IMR-90 (cell line): ENCODE measurements around the gene RFPL3. TPM values are rescaled to one million over a fixed set of nuclear protein-coding genes. Genes with fewer than 3 reads are reported as not detected.

Experiments used
- ATAC-seq: fragments of 200-7000 bp; cut with Tn5 transposase; 2 replicates; pipeline ENCODE4 v1.9.1; 2020; ENCODE audit warnings: low read depth, mild to moderate bottlenecking, moderate library complexity
- BruUV-seq: library from RNA; stranded (reverse); fragments of 400-500 nt; replicated peaks from 2 replicates; lab custom pipeline; 2021; lab: Mats Ljungman, UMichigan
- CTCF ChIA-PET: fragments of 300-600 bp; formaldehyde crosslinking; extraction: SDS; loops from one replicate; lab custom pipeline; 2021; ENCODE audit warnings: antibody characterized with exemption; lab: Yijun Ruan, JAX
- POLR2A ChIA-PET: fragments of 300-600 bp; sonication (Branson Sonifier 250); formaldehyde crosslinking; loops from one replicate; lab custom pipeline; 2022; ENCODE audit warnings: antibody characterized with exemption; ENCODE audit not compliant: unreplicated experiment; lab: Charles Lee
- DNase-seq: peaks from one replicate; pipeline ENCODE4 v3.0.0; 2013
- H2AFZ ChIP-seq: replicated peaks from 2 replicates; pipeline ENCODE3; 2013; ENCODE audit warnings: low read length, mild to moderate bottlenecking; ENCODE audit not compliant: poor library complexity
- H2AK5ac ChIP-seq: 2 replicates; pipeline ENCODE4 v1.6.1; 2013; ENCODE audit warnings: low read depth, low read length, inconsistent platforms
- H2AK9ac ChIP-seq: replicated peaks from 2 replicates; pipeline ENCODE3; 2013; ENCODE audit warnings: mild to moderate bottlenecking, low read depth, low read length, moderate library complexity; ENCODE audit not compliant: poor library complexity
- H2BK120ac ChIP-seq: 2 replicates; pipeline ENCODE4 v1.6.1; 2013; ENCODE audit warnings: low read depth, low read length, inconsistent platforms
- H2BK15ac ChIP-seq: 3 replicates; pipeline ENCODE4 v1.6.1; 2013; ENCODE audit warnings: low read depth, low read length, inconsistent platforms
- H2BK20ac ChIP-seq: 2 replicates; pipeline ENCODE4 v1.6.1; 2013; ENCODE audit warnings: low read depth, mild to moderate bottlenecking, inconsistent platforms, low read length, moderate library complexity
- H2BK5ac ChIP-seq: 2 replicates; pipeline ENCODE4 v1.6.1; 2013; ENCODE audit warnings: mild to moderate bottlenecking, low read depth, low read length, inconsistent platforms; ENCODE audit not compliant: poor library complexity, severe bottlenecking
- H3K14ac ChIP-seq: replicated peaks from 2 replicates; pipeline ENCODE4 v1.6.1; 2013; ENCODE audit warnings: low read depth, low read length, inconsistent platforms
- H3K18ac ChIP-seq: 2 replicates; pipeline ENCODE4 v1.6.1; 2013; ENCODE audit warnings: low read depth, low read length, control low read depth
- H3K23ac ChIP-seq: 2 replicates; pipeline ENCODE4 v1.6.1; 2013; ENCODE audit warnings: low read depth, low read length, inconsistent platforms
- H3K27ac ChIP-seq: 2 replicates; pipeline ENCODE4 v1.5.1; 2013; ENCODE audit warnings: mild to moderate bottlenecking, control low read depth, low read length; ENCODE audit not compliant: insufficient read depth
- H3K27me3 ChIP-seq: 2 replicates; pipeline ENCODE4 v1.6.1; 2013; ENCODE audit warnings: low read length; ENCODE audit not compliant: control insufficient read depth, insufficient read depth
- H3K36me3 ChIP-seq: 2 replicates; pipeline ENCODE4 v1.6.1; 2013; ENCODE audit warnings: low read length, mixed read lengths; ENCODE audit not compliant: control insufficient read depth, insufficient read depth
- H3K4ac ChIP-seq: 2 replicates; pipeline ENCODE4 v1.6.1; 2013; ENCODE audit warnings: low read depth, low read length, inconsistent platforms
- H3K4me1 ChIP-seq: 2 replicates; pipeline ENCODE4 v1.6.1; 2013; ENCODE audit warnings: low read length, mixed read lengths; ENCODE audit not compliant: control insufficient read depth, insufficient read depth
- H3K4me2 ChIP-seq: 2 replicates; pipeline ENCODE4 v1.6.1; 2013; ENCODE audit warnings: low read depth, mild to moderate bottlenecking, control low read depth, low read length, moderate library complexity
- H3K4me3 ChIP-seq: 2 replicates; pipeline ENCODE4 v1.5.1; 2013; ENCODE audit warnings: low read depth, mild to moderate bottlenecking, control low read depth, low read length, moderate library complexity; ENCODE audit not compliant: insufficient read depth
- H3K56ac ChIP-seq: 2 replicates; pipeline ENCODE4 v1.6.1; 2013; ENCODE audit warnings: low read length, inconsistent platforms; ENCODE audit not compliant: insufficient read depth; ENCODE audit errors: extremely low read depth
- H3K79me1 ChIP-seq, 2 experiments: 2 replicates each; pipeline ENCODE4 v1.6.1; 2013; ENCODE audit warnings: low read length in 2 of 2, inconsistent platforms in 1 of 2, low read depth in 1 of 2
- H3K9ac ChIP-seq: 2 replicates; pipeline ENCODE4 v1.6.1; 2013; ENCODE audit warnings: low read depth, low read length, control low read depth
- H3K9me1 ChIP-seq: 2 replicates; pipeline ENCODE4 v1.6.1; 2013; ENCODE audit warnings: low read length, inconsistent platforms; ENCODE audit not compliant: insufficient read depth
- H3K9me3 ChIP-seq: 2 replicates; pipeline ENCODE4 v1.6.1; 2013; ENCODE audit warnings: low read length; ENCODE audit not compliant: control insufficient read depth, insufficient read depth
- H4K20me1 ChIP-seq: 2 replicates; pipeline ENCODE4 v1.6.1; 2013; ENCODE audit warnings: low read length, inconsistent platforms; ENCODE audit not compliant: insufficient read depth
- H4K5ac ChIP-seq: 2 replicates; pipeline ENCODE4 v1.6.1; 2013; ENCODE audit warnings: mild to moderate bottlenecking, low read depth, low read length, control low read depth
- H4K8ac ChIP-seq, 2 experiments: 2 replicates each; pipeline ENCODE4 v1.6.1; 2013; ENCODE audit warnings: low read depth in 2 of 2, low read length in 2 of 2, control low read depth in 1 of 2, inconsistent platforms in 1 of 2
- H4K91ac ChIP-seq: 2 replicates; pipeline ENCODE4 v1.6.1; 2013; ENCODE audit warnings: low read depth, low read length, inconsistent platforms; ENCODE audit not compliant: insufficient read depth
- BHLHE40 ChIP-seq: fragments of 150-350 bp; IDR thresholded peaks from 2 replicates; pipeline ENCODE4 v1.6.1; 2016; ENCODE audit warnings: mild to moderate bottlenecking, low read depth, low read length
- CEBPB ChIP-seq: IDR thresholded peaks from 2 replicates; pipeline ENCODE4 v1.6.1; 2012; ENCODE audit warnings: low read depth, low read length, improper control_type of control experiment
- CHD1 ChIP-seq: IDR thresholded peaks from 2 replicates; pipeline ENCODE4 v1.6.1; 2012; ENCODE audit warnings: low read depth, low read length, improper control_type of control experiment
- FOS ChIP-seq: fragments of 150-350 bp; IDR thresholded peaks from 2 replicates; pipeline ENCODE4 v1.6.1; 2016; ENCODE audit warnings: low read depth, low read length
- MAFK ChIP-seq: IDR thresholded peaks from 2 replicates; pipeline ENCODE4 v1.6.1; 2012; ENCODE audit warnings: low read depth, low read length, improper control_type of control experiment
- MAZ ChIP-seq: IDR thresholded peaks from 2 replicates; pipeline ENCODE4 v1.6.1; 2012; ENCODE audit warnings: low read depth, mild to moderate bottlenecking, low read length, improper control_type of control experiment, moderate library complexity, borderline replicate concordance
- MXI1 ChIP-seq: IDR thresholded peaks from 2 replicates; pipeline ENCODE4 v1.6.1; 2012; ENCODE audit warnings: low read depth, mild to moderate bottlenecking, low read length, moderate library complexity, borderline replicate concordance
- NFE2L2 ChIP-seq: fragments of 150-350 bp; IDR thresholded peaks from 2 replicates; pipeline ENCODE4 v1.6.1; 2016; ENCODE audit warnings: low read depth, mild to moderate bottlenecking, low read length
- POLR2A ChIP-seq: IDR thresholded peaks from 2 replicates; pipeline ENCODE4 v1.6.1; 2012; ENCODE audit warnings: mild to moderate bottlenecking, low read depth, low read length
- RAD21 ChIP-seq: IDR thresholded peaks from 2 replicates; pipeline ENCODE4 v1.6.1; 2012; ENCODE audit warnings: low read length, improper control_type of control experiment
- RCOR1 ChIP-seq: IDR thresholded peaks from 2 replicates; pipeline ENCODE4 v1.6.1; 2012; ENCODE audit warnings: mild to moderate bottlenecking, low read length, improper control_type of control experiment; ENCODE audit not compliant: insufficient replicate concordance
- RFX5 ChIP-seq: IDR thresholded peaks from 2 replicates; pipeline ENCODE4 v1.8.0; 2012; ENCODE audit warnings: low read depth, mild to moderate bottlenecking, low read length, moderate library complexity
- SMC3 ChIP-seq: fragments of 150-350 bp; IDR thresholded peaks from 2 replicates; pipeline ENCODE4 v1.6.1; 2016; ENCODE audit warnings: low read depth, mild to moderate bottlenecking, antibody characterized with exemption, low read length, moderate library complexity
- WGBS, 2 experiments: methylation state at CpG; one replicate each; pipeline versions ENCODE4 v1.1.5 to v1.1.7; 2013; ENCODE audit warnings: missing lambda C conversion rate in 2 of 2; ENCODE audit not compliant: insufficient read length in 1 of 2; ENCODE audit errors: extremely low coverage in 2 of 2; 5-methylcytosine and 5-hydroxymethylcytosine counted together
- dilution Hi-C: fragments of 300-500 bp; cut with HindIII; formaldehyde crosslinking; loops from one replicate; pipeline ENCODE4 v1.14.3; 2018; ENCODE audit warnings: low sequenced_read_pairs; ENCODE audit not compliant: unreplicated experiment
- in situ Hi-C: fragments of 300-500 bp; cut with MboI; formaldehyde crosslinking; loops from 3 replicates; pipeline ENCODE4 v1.14.3; 2019; ENCODE audit warnings: low sequenced_read_pairs, inconsistent platforms, mixed read lengths
- intact Hi-C: fragments of 100-400 bp; cut with micrococcal nuclease; formaldehyde crosslinking; loops from 2 replicates; pipeline ENCODE4 v1.10.0; 2022
- polyA plus RNA-seq, 3 experiments: library from polyadenylated mRNA; depleted of rRNA; stranded (reverse); fragments of >200 nt; gene quantifications; 2 replicates each; pipeline ENCODE4 v1.2.3, GENCODE V29; 2012; ENCODE audit warnings: low replicate concordance in 1 of 3
- total RNA-seq: library from RNA; depleted of rRNA; stranded (reverse); fragments of >200 nt; gene quantifications from 2 replicates; pipeline ENCODE4 v1.2.3, GENCODE V29; 2012
- TF ChIP-seq, protein P1 (sequence below): fragments of 150-350 bp; IDR thresholded peaks from 2 replicates; pipeline ENCODE4 v1.6.1; 2016; ENCODE audit warnings: low read depth, mild to moderate bottlenecking, low read length, moderate library complexity, borderline replicate concordance
- TF ChIP-seq, protein P2 (sequence below): fragments of 150-350 bp; IDR thresholded peaks from 2 replicates; pipeline ENCODE4 v1.6.1; 2017; ENCODE audit warnings: mild to moderate bottlenecking, antibody characterized with exemption, low read length, low read depth
- TF ChIP-seq, protein P3 (sequence below): conservative IDR thresholded peaks from 2 replicates; pipeline ENCODE4 v1.5.1; 2012; ENCODE audit warnings: mild to moderate bottlenecking, low read depth, low read length, improper control_type of control experiment

The RFPL3 gene
- total and polyA plus RNA-seq, 2 of the 4 experiments (the other 2 are of a cell fraction), result not detected

DNA sequence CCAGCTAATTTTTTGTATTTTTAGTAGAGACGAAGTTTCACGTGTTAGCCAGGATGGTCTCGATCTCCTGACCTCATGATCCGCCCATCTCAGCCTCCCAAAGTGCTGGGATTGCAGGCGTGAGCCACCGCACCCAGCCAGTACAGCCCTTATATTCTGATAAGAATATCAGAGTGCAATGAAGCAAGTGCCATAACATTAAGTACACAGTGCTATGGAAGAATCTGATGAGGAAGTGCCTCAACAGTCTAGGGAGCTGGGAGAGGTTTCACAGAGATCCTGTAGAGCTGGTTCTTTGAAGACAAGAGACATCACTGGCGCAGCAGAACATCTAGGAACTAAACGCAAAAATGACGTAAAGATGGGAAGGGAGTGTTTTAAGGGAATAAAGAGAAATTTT is 52.3 kb downstream of the RFPL3 start:
- in situ Hi-C loops, result loop anchor here (5.0 kb wide), 1 partner anchor 62 kb away; the partner anchor contains the start of gene FBXO7
- Histone ChIP-seq H3K18ac (no peak overlapping the region), H3K27me3 (no peaks in the 10 kb centered on the region; the same call in 1 of the 2 replicates), H3K4me3 (no peak overlapping the region), H2BK5ac (no peak overlapping the region), H3K9ac (no peak overlapping the region), H3K56ac (no peak overlapping the region), H3K9me3 (no peaks in the 10 kb centered on the region), H3K4me1 (peaks cover 2% of the 10 kb centered on the region; the same call in 1 of the 2 replicates), H4K5ac (no peak overlapping the region), H3K14ac (no peak overlapping the region), H4K20me1 (peaks cover 12% of the 10 kb centered on the region; the same call in 1 of the 2 replicates), H4K91ac (no peak overlapping the region), H3K4me2 (no peak overlapping the region), H3K23ac (no peak overlapping the region), H3K36me3 (peaks cover 9% of the 10 kb centered on the region), H3K9me1 (0 out of 2 replicates have a peak, but pooled peaks cover 3% of the 10 kb centered on the region), H2AFZ (no peak overlapping the region), H3K79me1 (peaks cover 27 to 28% of the 10 kb centered on the region in 2 experiments), H3K4ac (no peak overlapping the region), H2BK20ac (no peak overlapping the region), H2AK5ac (no peak overlapping the region), H2BK15ac (no peak overlapping the region), H4K8ac (no peak overlapping the region), H2AK9ac (no peak overlapping the region), H2BK120ac (no peak overlapping the region), H3K27ac (no peak overlapping the region)
- DNase-seq (no peak), ATAC-seq (no peak)
- 100% methylated on average over 1 to 2 of the region's 9 CpGs for WGBS, 2 experiments
- no TSS peak for BruUV-seq
- dilution Hi-C loops, result no loop called here
- intact Hi-C loops, result loop anchor here (5.0 to 10.0 kb wide), 2 partner anchors 395 to 577 kb away; partner anchors contain the start of gene TIMP3
- CTCF ChIA-PET, result no interaction called here
- TF ChIP-seq FOS, result no peak
- TF ChIP-seq MXI1, result no peak
- TF ChIP-seq NFE2L2, result no peak
- TF ChIP-seq, protein P1, sequence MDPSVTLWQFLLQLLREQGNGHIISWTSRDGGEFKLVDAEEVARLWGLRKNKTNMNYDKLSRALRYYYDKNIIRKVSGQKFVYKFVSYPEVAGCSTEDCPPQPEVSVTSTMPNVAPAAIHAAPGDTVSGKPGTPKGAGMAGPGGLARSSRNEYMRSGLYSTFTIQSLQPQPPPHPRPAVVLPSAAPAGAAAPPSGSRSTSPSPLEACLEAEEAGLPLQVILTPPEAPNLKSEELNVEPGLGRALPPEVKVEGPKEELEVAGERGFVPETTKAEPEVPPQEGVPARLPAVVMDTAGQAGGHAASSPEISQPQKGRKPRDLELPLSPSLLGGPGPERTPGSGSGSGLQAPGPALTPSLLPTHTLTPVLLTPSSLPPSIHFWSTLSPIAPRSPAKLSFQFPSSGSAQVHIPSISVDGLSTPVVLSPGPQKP, result no peak
- TF ChIP-seq, protein P2, sequence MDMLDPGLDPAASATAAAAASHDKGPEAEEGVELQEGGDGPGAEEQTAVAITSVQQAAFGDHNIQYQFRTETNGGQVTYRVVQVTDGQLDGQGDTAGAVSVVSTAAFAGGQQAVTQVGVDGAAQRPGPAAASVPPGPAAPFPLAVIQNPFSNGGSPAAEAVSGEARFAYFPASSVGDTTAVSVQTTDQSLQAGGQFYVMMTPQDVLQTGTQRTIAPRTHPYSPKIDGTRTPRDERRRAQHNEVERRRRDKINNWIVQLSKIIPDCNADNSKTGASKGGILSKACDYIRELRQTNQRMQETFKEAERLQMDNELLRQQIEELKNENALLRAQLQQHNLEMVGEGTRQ, result no peak
- no peak for TF ChIP-seq CEBPB
- TF ChIP-seq RCOR1, result no peak
- no peak for TF ChIP-seq MAZ
- TF ChIP-seq, protein P3, sequence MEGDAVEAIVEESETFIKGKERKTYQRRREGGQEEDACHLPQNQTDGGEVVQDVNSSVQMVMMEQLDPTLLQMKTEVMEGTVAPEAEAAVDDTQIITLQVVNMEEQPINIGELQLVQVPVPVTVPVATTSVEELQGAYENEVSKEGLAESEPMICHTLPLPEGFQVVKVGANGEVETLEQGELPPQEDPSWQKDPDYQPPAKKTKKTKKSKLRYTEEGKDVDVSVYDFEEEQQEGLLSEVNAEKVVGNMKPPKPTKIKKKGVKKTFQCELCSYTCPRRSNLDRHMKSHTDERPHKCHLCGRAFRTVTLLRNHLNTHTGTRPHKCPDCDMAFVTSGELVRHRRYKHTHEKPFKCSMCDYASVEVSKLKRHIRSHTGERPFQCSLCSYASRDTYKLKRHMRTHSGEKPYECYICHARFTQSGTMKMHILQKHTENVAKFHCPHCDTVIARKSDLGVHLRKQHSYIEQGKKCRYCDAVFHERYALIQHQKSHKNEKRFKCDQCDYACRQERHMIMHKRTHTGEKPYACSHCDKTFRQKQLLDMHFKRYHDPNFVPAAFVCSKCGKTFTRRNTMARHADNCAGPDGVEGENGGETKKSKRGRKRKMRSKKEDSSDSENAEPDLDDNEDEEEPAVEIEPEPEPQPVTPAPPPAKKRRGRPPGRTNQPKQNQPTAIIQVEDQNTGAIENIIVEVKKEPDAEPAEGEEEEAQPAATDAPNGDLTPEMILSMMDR, result no peak
- no peak for TF ChIP-seq RAD21
- no peak for TF ChIP-seq MAFK
- TF ChIP-seq POLR2A, result no peak
- no peak for TF ChIP-seq BHLHE40
- TF ChIP-seq SMC3, result no peak
- no peak for TF ChIP-seq CHD1
- no peak for TF ChIP-seq RFX5
- POLR2A ChIA-PET, result no interaction called here
